ENCODE measurements around the gene PSG6. TPM values are rescaled to one million over a fixed set of nuclear protein-coding genes. Genes with fewer than 3 reads are reported as not detected.
"Not testable (repeated sequence)": the region's sequence is repeated elsewhere in the genome, so short reads cannot be mapped to it uniquely, and the experiment has no call there.

The PSG6 gene
- not detected in 2 replicates for polyA plus RNA-seq (2011; rRNA removed)
- not detected in 2 replicates for polyA minus RNA-seq (2011; rRNA and poly(A)+ RNA removed)

DNA sequence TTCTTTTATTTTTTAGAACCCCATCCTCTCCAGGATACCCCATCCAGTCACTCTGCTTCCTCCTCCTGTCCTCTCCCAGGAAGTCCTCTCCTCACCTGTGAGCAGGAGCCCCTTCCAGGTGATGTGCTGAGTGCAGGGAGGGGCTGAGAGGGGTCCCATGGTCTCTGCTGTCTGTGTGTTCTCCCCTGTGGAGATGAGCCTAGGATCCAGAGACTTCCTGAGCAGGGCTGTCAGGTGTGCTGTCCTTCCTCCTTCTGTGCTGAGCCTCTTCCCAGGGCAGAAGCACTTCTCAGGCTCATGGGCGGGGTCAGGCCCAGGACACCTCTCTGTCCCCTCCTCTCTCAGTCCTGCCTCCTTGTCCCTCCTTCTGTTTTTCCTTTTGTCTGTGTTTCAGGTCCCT is at the start of gene PSG6:
PSG6 (minus strand) TSS at position 261 of the 400 bp plus-strand sequence; CDS start at position 159, 102 bp downstream.
- H3K27me3 ChIP-seq (ENCODE audit: control insufficient read depth, insufficient read depth, low read length); DNase-seq (ENCODE audit: low read depth, low spot score); CTCF ChIA-PET; H3K4me3 ChIP-seq (ENCODE audit: low read depth, low read length); H3K27ac ChIP-seq (ENCODE audit: low read depth, low read length); POLR2A ChIA-PET: not testable (repeated sequence)
- peaks cover 13% of the 10 kb centered on the region for H3K9me3 ChIP-seq (ENCODE audit: control insufficient read depth, insufficient read depth, low read length)

DNA sequence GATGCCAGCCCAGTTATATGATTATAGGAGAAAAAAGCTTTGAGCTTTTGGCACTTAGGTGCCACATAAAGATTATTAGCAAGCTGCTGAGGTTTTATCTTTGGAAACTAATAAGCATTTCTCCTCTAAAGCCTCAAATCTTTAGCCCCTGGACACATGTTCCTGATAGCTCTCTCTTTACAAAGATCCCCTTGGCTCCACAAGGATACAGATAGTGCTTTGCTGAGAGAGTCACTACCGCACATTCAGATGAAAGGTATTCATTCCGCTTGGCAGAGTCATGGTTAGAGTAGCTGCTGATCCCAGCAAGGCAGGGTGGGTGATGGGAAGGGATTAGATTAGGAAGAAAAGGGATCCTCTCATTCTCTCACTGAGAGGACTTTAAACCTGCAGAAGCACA is 47.5 kb upstream of the PSG6 start:
- H3K27me3 ChIP-seq (ENCODE audit: control insufficient read depth, insufficient read depth, low read length) = no peaks in the 10 kb centered on the region
- H3K27ac ChIP-seq (ENCODE audit: low read depth, low read length) = peak overlapping the region; percentile 2
- ChIA-PET POLR2A (interaction anchor here (1.1 kb wide), 1 partner anchor 31 kb away, joined by 4 read pairs; no protein-coding TSS in a partner anchor), CTCF (no interaction called here)
- H3K4me3 ChIP-seq (ENCODE audit: low read depth, low read length) = no peak overlapping the region
- DNase-seq (ENCODE audit: low read depth, low spot score) = peak; percentile 30
- H3K9me3 ChIP-seq (ENCODE audit: control insufficient read depth, insufficient read depth, low read length) = no peaks in the 10 kb centered on the region
- TF ChIP-seq, protein P1, sequence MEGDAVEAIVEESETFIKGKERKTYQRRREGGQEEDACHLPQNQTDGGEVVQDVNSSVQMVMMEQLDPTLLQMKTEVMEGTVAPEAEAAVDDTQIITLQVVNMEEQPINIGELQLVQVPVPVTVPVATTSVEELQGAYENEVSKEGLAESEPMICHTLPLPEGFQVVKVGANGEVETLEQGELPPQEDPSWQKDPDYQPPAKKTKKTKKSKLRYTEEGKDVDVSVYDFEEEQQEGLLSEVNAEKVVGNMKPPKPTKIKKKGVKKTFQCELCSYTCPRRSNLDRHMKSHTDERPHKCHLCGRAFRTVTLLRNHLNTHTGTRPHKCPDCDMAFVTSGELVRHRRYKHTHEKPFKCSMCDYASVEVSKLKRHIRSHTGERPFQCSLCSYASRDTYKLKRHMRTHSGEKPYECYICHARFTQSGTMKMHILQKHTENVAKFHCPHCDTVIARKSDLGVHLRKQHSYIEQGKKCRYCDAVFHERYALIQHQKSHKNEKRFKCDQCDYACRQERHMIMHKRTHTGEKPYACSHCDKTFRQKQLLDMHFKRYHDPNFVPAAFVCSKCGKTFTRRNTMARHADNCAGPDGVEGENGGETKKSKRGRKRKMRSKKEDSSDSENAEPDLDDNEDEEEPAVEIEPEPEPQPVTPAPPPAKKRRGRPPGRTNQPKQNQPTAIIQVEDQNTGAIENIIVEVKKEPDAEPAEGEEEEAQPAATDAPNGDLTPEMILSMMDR (IDR thresholded peaks at IDR 0.05; ENCODE audit: low read depth, low read length) = no peak

DNA sequence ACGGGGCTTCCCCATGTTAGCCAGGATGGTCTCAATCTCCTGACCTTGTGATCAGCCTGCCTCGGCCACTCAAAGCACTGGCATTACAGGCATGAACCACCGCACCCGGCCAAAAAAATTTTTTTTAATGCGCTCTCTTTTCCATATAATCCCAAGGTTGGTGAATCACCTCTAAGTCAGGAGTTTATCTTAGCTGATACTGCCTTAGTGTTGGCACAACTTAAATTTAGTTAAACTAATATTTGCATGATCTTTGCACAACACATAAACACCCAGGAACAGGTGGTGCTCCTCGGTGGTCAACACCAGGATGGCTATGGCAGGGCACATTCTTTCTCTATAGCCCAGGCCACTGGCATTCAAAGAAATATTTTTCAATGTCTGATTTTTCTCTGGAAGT is 43.4 kb upstream of the PSG6 start:
- TF ChIP-seq, protein P1 (IDR thresholded peaks at IDR 0.05; ENCODE audit: low read depth, low read length) = no peak
- CTCF ChIA-PET = no interaction called here
- H3K4me3 ChIP-seq (ENCODE audit: low read depth, low read length) = no peak overlapping the region
- POLR2A ChIA-PET = no interaction called here
- H3K27me3 ChIP-seq (ENCODE audit: control insufficient read depth, insufficient read depth, low read length) = no peaks in the 10 kb centered on the region
- DNase-seq (ENCODE audit: low read depth, low spot score) = no peak
- H3K9me3 ChIP-seq (ENCODE audit: control insufficient read depth, insufficient read depth, low read length) = peaks cover 5% of the 10 kb centered on the region; the same call in 1 of the 2 replicates
- H3K27ac ChIP-seq (ENCODE audit: low read depth, low read length) = no peak overlapping the region

DNA sequence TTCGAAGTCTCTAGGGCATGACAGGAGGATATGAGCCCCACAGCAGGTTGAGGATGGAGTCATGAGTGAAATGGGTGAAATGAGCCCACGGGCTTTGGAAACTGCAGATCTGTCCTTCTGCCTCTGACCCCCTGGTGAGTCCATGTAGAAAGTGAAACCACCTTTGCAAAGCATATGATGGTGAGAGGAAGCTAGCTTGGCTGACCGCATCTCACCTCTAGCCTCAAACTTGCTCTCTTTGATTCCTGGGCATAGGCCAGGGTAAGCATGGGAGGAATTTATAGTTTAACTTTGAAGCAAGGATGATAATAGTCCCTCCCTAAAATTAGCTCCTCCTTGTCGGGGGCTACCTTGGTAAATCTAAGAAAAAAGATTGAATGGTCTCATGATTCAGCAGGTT is 34.4 kb upstream of the PSG6 start:
- H3K9me3 ChIP-seq (ENCODE audit: control insufficient read depth, insufficient read depth, low read length); CTCF ChIA-PET; DNase-seq (ENCODE audit: low read depth, low spot score); H3K27me3 ChIP-seq (ENCODE audit: control insufficient read depth, insufficient read depth, low read length); H3K4me3 ChIP-seq (ENCODE audit: low read depth, low read length); POLR2A ChIA-PET; H3K27ac ChIP-seq (ENCODE audit: low read depth, low read length): not testable (repeated sequence)

DNA sequence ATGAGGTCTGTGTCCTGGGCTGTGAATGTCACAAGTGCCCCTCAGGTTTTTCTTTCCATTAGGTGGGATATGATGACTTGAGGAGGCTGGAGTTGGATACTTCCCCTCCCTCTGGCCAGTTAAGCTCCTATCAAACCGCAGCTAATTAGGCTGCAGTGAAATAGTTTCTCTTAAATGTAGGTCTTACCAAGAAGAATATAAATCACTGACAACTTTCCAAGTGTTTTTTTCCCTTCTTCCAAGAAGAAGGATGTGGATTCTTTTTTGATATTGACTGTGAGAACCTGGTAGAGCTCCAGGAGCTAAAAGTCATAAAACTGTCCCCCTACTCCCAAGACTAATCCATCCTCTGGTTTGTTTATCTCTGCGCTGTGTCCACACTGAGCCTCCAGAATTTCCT is 33.8 kb upstream of the PSG6 start:
- POLR2A ChIA-PET; H3K4me3 ChIP-seq (ENCODE audit: low read depth, low read length); H3K27me3 ChIP-seq (ENCODE audit: control insufficient read depth, insufficient read depth, low read length); H3K27ac ChIP-seq (ENCODE audit: low read depth, low read length); CTCF ChIA-PET; DNase-seq (ENCODE audit: low read depth, low spot score); H3K9me3 ChIP-seq (ENCODE audit: control insufficient read depth, insufficient read depth, low read length): not testable (repeated sequence)

DNA sequence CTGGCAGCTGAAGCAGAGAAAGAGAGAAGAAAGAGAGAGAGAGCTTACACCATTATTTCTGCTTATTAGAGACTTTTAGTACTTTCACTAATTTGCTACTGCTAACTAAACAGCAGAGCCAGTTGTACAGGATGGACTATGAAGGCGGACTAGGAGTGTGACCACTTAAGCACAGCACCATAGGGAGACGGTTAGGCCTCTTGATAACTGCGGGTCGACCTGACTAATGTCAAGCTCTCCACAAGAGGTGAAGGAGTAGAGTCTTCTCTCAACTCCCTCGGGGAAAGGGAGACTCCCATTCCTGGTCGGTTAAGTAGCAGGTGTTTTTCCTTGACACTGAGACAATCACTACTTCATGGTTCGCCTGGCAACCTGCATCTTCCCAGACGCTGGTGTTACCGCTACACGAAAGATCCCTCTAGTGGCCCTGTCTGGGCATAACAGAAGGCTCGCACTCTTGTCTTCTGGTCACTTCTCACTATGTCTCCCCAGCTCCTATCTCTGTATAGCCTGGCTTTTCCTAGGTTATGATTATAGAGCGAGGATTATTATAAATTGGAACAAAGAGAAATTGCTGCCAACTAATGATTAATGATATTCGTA is 24.6 kb upstream of the PSG6 start:
- CTCF ChIA-PET = interaction anchor here (0.7 kb wide), 1 partner anchor 153 kb away, joined by 3 read pairs; no protein-coding TSS in a partner anchor
- H3K27me3 ChIP-seq (ENCODE audit: control insufficient read depth, insufficient read depth, low read length) = no peaks in the 10 kb centered on the region
- H3K27ac ChIP-seq (ENCODE audit: low read depth, low read length) = no peak overlapping the region
- H3K9me3 ChIP-seq (ENCODE audit: control insufficient read depth, insufficient read depth, low read length) = peaks cover 19% of the 10 kb centered on the region
- TF ChIP-seq, protein P1 (IDR thresholded peaks at IDR 0.05; ENCODE audit: low read depth, low read length) = peak; percentile 44
- POLR2A ChIA-PET = no interaction called here
- H3K4me3 ChIP-seq (ENCODE audit: low read depth, low read length) = no peak overlapping the region
- no peak for DNase-seq (ENCODE audit: low read depth, low spot score)

DNA sequence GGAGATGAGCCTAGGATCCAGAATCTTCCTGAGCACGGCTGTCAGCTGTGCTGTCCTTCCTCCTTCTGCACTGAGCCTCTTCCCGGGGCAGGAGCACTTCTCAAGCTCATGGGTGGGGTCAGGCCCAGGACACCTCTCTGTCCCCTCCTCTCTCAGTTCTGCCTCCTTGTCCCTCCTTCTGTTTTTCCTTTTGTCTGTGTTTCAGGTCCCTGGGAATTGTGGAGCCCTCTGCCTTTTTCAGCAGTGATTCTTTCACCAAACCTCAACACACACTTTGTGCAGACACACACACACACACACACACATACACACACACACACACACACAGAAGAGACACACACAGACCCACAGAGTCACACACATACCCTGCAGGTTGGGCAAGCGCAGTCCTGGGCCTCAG is 19.4 kb upstream of the PSG6 start, which contains the start of gene PSG7:
PSG7 (minus strand) TSS at position 101 of the 400 bp plus-strand sequence. CDS start 131 bp downstream, outside the sequence.
- H3K27me3 ChIP-seq (ENCODE audit: control insufficient read depth, insufficient read depth, low read length); CTCF ChIA-PET; H3K4me3 ChIP-seq (ENCODE audit: low read depth, low read length); POLR2A ChIA-PET; DNase-seq (ENCODE audit: low read depth, low spot score); H3K27ac ChIP-seq (ENCODE audit: low read depth, low read length): not testable (repeated sequence)
- peaks cover 27% of the 10 kb centered on the region for H3K9me3 ChIP-seq (ENCODE audit: control insufficient read depth, insufficient read depth, low read length)

DNA sequence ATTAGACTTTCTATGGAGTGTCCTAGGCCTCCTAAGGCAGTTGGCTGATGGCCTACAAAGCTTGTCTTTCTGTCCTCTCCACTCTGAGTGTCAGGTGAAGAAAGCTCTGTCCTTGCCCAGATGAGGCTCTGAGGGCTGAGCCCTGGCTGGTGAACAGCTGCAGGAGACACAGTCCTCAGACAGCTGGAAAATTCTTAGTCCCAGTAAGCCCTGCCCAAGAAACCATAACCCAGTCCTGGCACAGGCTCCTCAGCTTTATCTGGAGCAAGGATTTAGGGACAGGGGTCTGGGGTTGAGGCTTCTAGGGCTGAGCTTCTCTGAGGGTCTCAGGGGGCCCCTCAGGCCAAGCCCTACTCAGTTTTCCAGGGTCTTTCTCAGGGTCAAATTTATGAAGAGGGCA is 17.0 kb upstream of the PSG6 start:
- peak overlapping the region; percentile 47 for H3K27ac ChIP-seq (ENCODE audit: low read depth, low read length)
- not testable (repeated sequence) for H3K27me3 ChIP-seq (ENCODE audit: control insufficient read depth, insufficient read depth, low read length)
- CTCF ChIA-PET = interaction anchor here (1.5 kb wide), 1 partner anchor 99 kb away, joined by 4 read pairs; no protein-coding TSS in a partner anchor

DNA sequence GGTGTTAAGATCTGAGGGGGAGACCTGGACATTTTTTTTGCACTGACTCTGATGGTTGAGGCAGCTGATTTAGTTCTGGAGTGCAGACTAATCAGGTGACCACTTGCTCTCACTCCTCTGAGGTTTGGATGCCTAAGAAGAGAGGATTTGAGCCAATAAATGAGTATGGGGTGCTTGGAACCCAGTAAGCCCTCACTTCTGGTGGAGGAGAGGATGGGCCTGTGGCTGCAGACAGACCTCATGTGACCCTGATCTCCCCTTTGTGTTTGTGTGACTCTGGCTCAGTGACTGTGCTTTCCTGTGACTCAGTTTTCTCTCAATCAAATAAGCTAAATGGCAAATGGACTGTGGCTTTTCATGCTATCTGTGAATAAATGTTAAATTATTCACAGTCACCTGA is 16.5 kb upstream of the PSG6 start:
- Histone ChIP-seq H3K27ac (ENCODE audit: low read depth, low read length) (peak overlapping the region; percentile 96), H3K9me3 (ENCODE audit: control insufficient read depth, insufficient read depth, low read length) (peaks cover 22% of the 10 kb centered on the region)
- DNase-seq (ENCODE audit: low read depth, low spot score); H3K27me3 ChIP-seq (ENCODE audit: control insufficient read depth, insufficient read depth, low read length); H3K4me3 ChIP-seq (ENCODE audit: low read depth, low read length): not testable (repeated sequence)
- ChIA-PET POLR2A (interaction anchor here (1.4 kb wide), 1 partner anchor 31 kb away, joined by 4 read pairs; no protein-coding TSS in a partner anchor), CTCF (interaction anchor here (1.5 kb wide), 1 partner anchor 100 kb away, joined by 4 read pairs; no protein-coding TSS in a partner anchor)

More for the DNA sequence above, 17.0 kb upstream of the PSG6 start:
- POLR2A ChIA-PET = interaction anchor here (1.4 kb wide), 1 partner anchor 30 kb away, joined by 4 read pairs; no protein-coding TSS in a partner anchor
- peaks cover 25% of the 10 kb centered on the region for H3K9me3 ChIP-seq (ENCODE audit: control insufficient read depth, insufficient read depth, low read length)
- not testable (repeated sequence) for H3K4me3 ChIP-seq (ENCODE audit: low read depth, low read length); DNase-seq (ENCODE audit: low read depth, low spot score)
